SK-N-MC (cell line): ENCODE data around the gene GCA.

Experiments
- EZH2 ChIP-seq: fragments of 200-600 bp; sonication (generic); IDR thresholded peaks from one replicate; pipeline ENCODE4 v1.6.1; 2017; ENCODE audit warnings: antibody characterized with exemption
- POLR2AphosphoS5 ChIP-seq: IDR thresholded peaks from 2 replicates; pipeline ENCODE4 v1.6.1; 2012; ENCODE audit warnings: mild to moderate bottlenecking, low read depth, low read length, borderline replicate concordance

DNA sequence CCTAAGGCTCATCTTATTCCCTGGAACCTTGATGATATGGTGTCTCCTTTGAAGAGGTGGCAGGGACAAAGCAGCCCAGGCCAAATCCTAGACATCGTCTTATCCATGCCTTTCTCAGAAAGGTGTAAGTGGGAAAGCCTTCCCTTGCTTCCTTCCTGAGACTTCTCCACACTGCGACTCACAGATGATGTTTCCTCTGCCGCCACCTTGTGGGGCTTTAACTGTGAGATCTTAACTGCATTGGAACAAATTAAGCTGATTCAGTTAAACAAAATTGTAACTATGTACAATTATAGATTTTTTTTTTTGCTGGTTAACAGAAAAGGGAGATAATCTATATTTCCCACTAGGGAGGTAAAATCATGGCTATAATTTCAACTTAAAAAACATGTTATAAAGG is 10.0 kb upstream of the GCA start:
- TF ChIP-seq POLR2AphosphoS5 (no peak), EZH2 (no peak)
